HG02852 (cell line): Measurements from ENCODE around the gene TP53TG3D.
"Not testable (repeated sequence)": the region's sequence is repeated elsewhere in the genome, so short reads cannot be mapped to it uniquely, and the experiment has no call there.

Experiments used
- ATAC-seq: cut with Tn5 transposase; IDR thresholded peaks from one replicate; pipeline ENCODE4 v1.9.1; 2021; ENCODE audit warnings: mild to moderate bottlenecking, moderate library complexity; ENCODE audit not compliant: unreplicated experiment

The TP53TG3D gene, protein sequence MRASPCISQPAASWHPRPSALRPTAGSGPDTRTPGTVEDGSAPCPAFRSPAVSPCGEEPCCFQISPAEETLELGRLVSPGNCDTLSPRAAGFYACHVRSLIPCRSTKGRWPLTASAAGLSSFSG

DNA sequence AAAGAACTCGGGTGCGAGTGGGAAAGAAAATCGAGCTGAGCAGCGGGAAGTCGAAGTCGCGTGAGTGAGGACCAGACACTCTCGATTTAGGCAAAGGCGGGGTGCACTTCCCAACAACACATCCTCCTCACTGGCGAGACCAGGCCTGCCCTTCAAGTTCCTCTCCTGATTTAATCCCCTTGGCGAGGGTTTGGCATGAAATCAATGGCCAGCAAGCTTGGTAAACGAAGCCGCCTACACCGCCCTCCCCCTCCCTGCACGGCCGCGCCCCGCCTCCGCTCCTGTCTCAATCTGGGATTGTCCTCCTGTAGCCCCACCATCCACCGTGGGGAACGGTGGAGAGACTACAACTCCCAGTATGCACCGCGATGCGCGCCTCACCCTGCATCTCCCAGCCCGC lies at the start of gene TP53TG3D:
Gene TP53TG3D, plus strand, starts transcription at position 301 of the 400 bp plus-strand sequence. Its CDS starts 68 bp downstream, at position 369.
- ATAC-seq: not testable (repeated sequence)

DNA sequence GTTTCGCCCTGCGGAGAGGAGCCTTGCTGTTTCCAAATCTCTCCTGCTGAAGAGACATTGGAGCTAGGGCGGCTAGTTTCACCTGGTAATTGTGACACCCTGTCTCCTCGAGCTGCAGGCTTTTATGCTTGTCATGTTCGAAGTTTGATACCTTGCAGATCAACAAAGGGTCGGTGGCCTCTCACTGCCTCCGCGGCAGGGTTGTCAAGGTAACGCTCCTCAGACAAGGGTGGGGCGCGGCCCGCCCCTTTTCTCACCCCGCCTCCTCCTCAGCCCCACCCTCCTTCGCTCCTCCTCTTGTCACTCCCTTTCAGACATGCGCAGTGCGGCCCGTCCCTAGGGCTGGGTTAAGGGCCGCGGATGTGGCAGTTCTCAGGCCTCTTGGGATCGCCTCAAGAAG lies 421 bp downstream of the TP53TG3D start:
- not testable (repeated sequence) for ATAC-seq

DNA sequence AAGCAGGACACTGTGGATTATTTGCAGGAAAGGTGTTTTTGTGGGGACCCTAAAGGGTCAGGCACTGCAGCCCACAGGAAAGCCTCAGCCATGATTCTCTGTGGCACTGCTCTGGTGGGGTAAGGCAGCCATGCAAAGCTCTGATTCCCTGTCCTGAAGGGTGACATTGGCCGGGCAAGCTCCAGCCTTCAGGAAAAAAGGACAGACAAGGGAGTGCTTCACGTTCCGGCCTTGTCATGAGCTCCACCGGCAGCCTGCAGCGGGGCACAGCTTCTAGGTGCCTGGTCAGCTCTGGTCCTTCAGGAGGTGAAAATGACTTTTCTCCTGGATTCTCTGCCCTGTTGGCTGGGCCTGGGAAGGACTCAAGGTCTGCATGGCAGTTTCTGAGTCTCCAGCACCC lies 8.4 kb downstream of the TP53TG3D start:
- ATAC-seq: not testable (repeated sequence)

DNA sequence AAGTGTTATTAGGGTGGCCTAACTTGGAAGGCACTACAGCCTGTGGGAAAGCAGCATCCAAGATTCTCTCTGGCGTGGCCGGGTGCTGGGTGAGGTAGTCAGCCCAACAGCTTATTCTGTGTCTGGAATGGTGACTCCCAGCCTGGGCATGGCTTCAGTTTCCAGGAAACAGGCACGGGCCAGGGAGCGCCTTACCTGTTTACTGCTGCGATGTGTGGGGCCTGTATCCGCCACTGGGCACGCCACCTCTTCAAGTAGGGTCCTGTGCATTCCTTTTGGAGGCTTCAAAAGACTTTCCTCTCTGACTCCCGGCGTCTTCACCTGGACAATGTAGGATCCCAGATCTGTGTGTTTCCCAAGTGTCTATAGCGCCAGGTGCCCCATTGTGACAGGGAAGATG lies 10.5 kb downstream of the TP53TG3D start:
- not testable (repeated sequence) for ATAC-seq

DNA sequence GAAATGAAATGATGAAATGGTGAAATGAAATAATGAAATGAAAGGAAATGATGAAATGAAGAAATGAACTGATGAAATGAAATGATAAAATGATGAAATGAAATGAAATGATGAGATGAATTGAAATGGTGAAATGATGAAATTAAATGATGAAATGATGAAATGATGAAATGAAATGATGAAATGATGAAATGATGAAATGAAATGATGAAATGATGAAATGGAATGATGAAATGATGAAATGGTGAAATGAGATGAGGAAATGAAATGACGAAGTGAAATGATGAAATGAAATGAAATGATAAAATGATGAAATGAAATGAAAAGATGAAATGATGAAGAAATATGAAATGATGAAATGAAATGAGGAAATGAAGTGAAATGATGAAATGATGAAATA lies 28.8 kb downstream of the TP53TG3D start:
- not testable (repeated sequence) for ATAC-seq

DNA sequence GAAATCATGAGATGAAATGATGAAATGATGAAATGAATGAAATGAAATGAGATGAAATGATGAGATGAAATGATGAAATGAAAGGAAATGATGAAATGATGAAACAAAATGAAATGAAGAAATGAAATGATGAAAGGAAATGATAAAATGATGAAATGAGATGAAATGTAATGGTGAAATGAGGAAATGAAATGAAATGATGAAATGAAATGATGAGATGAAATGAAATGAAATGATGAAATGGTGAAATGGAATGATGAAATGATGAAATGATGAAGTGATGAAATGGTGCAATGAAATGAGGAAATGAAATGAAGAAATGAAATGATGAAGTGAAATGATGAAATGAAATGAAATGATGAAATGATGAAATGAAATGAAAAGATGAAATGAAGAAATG lies 29.9 kb downstream of the TP53TG3D start:
- not testable (repeated sequence) for ATAC-seq

DNA sequence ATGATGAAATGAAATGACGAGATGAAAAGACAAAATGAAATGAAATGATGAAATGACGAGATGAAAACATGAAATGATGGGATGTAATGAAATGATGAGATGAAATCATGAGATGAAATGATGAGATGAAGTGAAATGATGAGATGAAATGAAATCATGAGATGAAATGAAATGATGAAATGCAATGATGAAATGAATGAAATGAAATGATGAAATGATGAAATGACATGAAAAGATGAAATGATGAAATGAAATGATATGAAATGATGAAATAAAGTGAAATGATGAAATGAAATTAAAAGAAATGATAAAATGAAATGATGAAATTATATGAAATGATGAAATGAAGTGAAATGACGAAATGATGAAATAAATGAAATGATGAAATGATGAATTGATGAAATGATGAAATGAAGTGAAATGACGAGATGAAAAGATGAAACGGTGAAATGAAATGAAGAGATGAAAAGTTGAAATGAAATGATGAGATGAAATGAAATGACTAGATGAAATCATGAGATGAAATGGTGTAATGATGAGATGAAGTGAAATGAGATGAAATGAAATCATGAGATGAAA lies 30.9 kb downstream of the TP53TG3D start:
- ATAC-seq: not testable (repeated sequence)

DNA sequence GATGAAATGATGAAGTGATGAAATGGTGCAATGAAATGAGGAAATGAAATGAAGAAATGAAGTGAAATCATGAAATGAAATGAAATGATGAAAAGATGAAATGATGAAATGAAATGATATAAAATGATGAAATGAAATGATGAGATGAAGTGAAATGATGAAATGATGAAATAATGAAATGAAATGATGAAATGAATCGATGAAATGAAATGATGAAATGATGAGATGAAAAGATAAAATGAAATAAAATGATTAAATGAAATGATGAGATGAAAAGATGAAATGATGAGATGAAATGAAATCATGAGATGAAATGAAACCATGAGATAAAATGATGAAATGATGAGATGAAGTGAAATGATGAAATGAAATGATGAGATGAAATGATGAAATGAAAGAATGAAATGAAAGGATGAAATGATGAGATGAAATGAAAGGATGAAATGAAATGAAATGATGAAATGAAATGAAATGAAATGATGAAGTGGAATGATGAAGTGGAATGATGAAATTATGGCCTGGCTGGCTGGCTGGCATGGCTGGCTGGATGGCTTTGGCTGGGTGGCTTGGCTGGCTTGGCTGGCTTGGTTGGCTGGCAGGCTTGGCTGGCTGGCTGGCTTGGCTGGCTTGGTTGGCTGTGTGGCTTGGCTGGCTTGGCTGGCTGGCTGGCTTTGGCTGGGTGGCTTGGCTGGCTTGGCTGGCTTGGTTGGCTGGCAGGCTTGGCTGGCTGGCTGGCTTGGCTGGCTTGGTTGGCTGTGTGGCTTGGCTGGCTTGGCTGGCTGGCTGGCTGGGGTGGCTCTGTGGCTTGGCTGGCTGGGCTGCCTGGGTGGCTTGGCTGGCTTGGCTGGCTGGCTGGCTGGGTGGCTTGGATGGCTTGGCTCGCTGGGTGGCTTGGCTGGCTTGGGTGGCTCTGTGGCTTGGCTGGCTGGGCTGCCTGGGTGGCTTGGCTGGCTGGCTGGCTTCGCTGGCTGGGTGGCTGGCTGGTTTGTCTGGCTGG lies 32.0 kb downstream of the TP53TG3D start:
- ATAC-seq: not testable (repeated sequence)

DNA sequence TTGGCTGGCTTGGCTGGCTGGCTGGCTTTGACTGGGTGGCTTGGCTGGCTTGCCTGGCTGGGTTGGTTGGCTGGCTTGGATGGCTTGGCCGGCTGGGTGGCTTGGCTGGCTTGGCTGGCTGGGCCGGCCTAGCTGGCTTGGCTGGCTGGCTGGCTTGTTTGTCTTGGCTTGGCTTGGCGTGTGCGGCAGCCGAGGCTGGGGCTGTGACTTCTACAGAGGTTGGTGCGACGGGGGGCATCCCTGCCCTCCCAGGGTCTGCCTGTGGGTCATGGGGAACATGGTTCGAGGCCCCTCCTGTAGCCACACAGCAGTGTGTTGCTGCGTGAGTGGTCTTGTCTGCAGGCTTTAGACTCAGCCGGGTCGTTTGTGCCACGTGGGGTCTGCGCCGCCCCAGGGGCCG lies 33.1 kb downstream of the TP53TG3D start:
- ATAC-seq: not testable (repeated sequence)

DNA sequence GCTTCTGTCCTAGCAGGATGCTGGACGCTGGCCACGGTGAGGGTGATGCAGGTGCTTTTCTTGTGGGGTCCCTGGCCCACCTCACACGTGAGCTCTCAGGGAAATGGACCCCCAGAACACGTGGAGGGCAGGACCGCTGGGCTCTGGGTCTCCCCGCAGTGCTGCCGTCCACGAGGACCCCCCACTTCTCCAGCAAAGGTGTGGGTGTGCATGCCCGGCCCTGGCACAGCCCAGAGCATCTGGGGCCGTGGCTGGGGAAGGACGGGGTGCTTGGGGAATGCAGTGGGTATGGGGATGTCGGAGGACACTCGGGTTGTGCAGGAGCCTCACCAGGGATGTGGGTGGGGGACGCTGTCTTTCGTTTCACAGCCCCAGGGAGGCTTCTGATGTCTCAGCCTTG lies 34.7 kb downstream of the TP53TG3D start:
- ATAC-seq: not testable (repeated sequence)

DNA sequence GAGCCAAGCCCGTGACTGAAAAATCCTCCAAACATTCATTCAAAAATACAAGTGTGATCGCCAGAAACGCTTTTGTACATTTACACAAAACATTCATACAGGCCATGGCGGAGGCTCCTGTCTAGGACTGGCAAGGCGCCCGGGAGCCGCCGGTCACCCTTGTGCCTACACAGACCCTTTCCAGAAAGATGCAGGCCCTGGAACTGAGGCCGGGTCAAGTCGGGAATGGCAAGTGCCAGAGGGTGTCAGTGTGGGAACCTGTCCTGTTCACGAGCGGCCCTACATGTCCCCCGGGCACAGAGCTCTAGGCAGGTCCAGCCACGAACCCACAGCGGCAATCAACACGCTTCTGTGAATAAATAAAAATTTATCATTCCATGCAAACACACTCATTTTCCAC lies 36.1 kb downstream of the TP53TG3D start:
- not testable (repeated sequence) for ATAC-seq

DNA sequence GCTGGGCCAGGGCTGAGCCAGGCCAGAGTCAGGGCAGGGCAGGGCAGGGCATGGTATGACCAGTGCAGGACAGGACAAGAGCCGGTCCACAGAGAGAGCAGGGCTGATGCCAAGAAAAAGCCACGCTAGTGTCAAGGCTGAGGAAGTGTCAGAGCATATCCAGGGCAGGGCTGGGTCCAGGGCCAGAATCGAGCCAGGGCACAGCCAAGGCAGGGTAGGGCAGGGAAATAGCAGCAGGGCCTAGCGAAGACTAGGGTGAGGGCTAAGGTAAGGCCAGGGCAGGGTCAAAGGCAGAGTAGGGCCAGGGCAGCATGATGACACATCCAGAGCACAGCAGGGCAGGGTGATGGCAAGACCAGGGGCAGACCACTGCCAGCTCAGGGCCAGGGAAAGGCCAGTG lies 49.7 kb downstream of the TP53TG3D start:
- ATAC-seq: not testable (repeated sequence)
